ENCODE results near the gene LRRC40. TPM values are rescaled to one million over a fixed set of nuclear protein-coding genes. Genes with fewer than 3 reads are reported as not detected.

Gene LRRC40
- total RNA-seq, 1 donor from 2014 or later: 16.7 TPM

- no peaks in the 10 kb centered on the region for H3K27me3 Mint-ChIP-seq
- H3K4me3 Mint-ChIP-seq: no peak overlapping the region
- intact Hi-C loops (cut with micrococcal nuclease): no loop called here
- ATAC-seq (ENCODE audit: low read depth) (no peak), DNase-seq (no peak)
- ChIA-PET POLR2A (no interaction called here), CTCF (no interaction called here)
- peaks cover 42% of the 10 kb centered on the region for H3K36me3 Mint-ChIP-seq (ENCODE audit: low read depth)
- H3K27ac Mint-ChIP-seq: no peak overlapping the region
- no peak for TF ChIP-seq CTCF (IDR thresholded peaks at IDR 0.05)
- no peaks in the 10 kb centered on the region for H3K4me1 Mint-ChIP-seq
- no peaks in the 10 kb centered on the region for H3K9me3 Mint-ChIP-seq
These were observed 51.6 kb downstream of the LRRC40 start for GRCh38 chr1:70153739-70154138.

- Mint-ChIP-seq H3K27ac (no peak overlapping the region), H3K36me3 (ENCODE audit: low read depth) (peaks cover 55% of the 10 kb centered on the region), H3K4me3 (no peak overlapping the region), H3K4me1 (no peaks in the 10 kb centered on the region), H3K9me3 (no peaks in the 10 kb centered on the region), H3K27me3 (no peaks in the 10 kb centered on the region)
- DNase-seq (no peak), ATAC-seq (ENCODE audit: low read depth) (no peak)
- intact Hi-C loops (cut with micrococcal nuclease): no loop called here
- ChIA-PET CTCF (no interaction called here), POLR2A (no interaction called here)
- TF ChIP-seq CTCF (IDR thresholded peaks at IDR 0.05): no peak
These were observed 54.9 kb downstream of the LRRC40 start for GRCh38 chr1:70150444-70150843.

- Mint-ChIP-seq H3K27ac (no peak overlapping the region), H3K4me3 (no peak overlapping the region), H3K27me3 (no peaks in the 10 kb centered on the region), H3K36me3 (ENCODE audit: low read depth) (peaks cover 36% of the 10 kb centered on the region), H3K4me1 (no peaks in the 10 kb centered on the region), H3K9me3 (no peaks in the 10 kb centered on the region)
- intact Hi-C loops (cut with micrococcal nuclease): no loop called here
- ChIA-PET CTCF (no interaction called here), POLR2A (no interaction called here)
- DNase-seq (no peak), ATAC-seq (ENCODE audit: low read depth) (no peak)
- TF ChIP-seq CTCF (IDR thresholded peaks at IDR 0.05): no peak
These were observed 58.9 kb downstream of the LRRC40 start for GRCh38 chr1:70146488-70146887.

GRCh38 chr1:70143048-70143659, 62.2 kb downstream of the LRRC40 start:
- intact Hi-C loops (cut with micrococcal nuclease): no loop called here
- Mint-ChIP-seq H3K27ac (no peak overlapping the region), H3K27me3 (no peaks in the 10 kb centered on the region), H3K9me3 (no peaks in the 10 kb centered on the region), H3K4me1 (no peaks in the 10 kb centered on the region), H3K36me3 (ENCODE audit: low read depth) (peaks cover 17% of the 10 kb centered on the region), H3K4me3 (no peak overlapping the region)
- CTCF ChIA-PET: no interaction called here
- DNase-seq (no peak), ATAC-seq (ENCODE audit: low read depth) (no peak)
- POLR2A ChIA-PET: no interaction called here
- no peak for TF ChIP-seq CTCF (IDR thresholded peaks at IDR 0.05)

GRCh38 chr1:70142075-70142474, 63.3 kb downstream of the LRRC40 start:
- H3K4me1 Mint-ChIP-seq: no peaks in the 10 kb centered on the region
- intact Hi-C loops (cut with micrococcal nuclease): no loop called here
- ChIA-PET POLR2A (no interaction called here), CTCF (interaction anchor here (0.6 kb wide), 1 partner anchor 9 kb away, joined by 3 read pairs; no protein-coding TSS in a partner anchor)
- TF ChIP-seq CTCF (IDR thresholded peaks at IDR 0.05): no peak
- H3K27me3 Mint-ChIP-seq: no peaks in the 10 kb centered on the region
- H3K27ac Mint-ChIP-seq: no peak overlapping the region
- no peaks in the 10 kb centered on the region for H3K9me3 Mint-ChIP-seq
- no peak overlapping the region for H3K4me3 Mint-ChIP-seq
- peaks cover 6% of the 10 kb centered on the region for H3K36me3 Mint-ChIP-seq (ENCODE audit: low read depth)
- DNase-seq: no peak
- ATAC-seq (ENCODE audit: low read depth): no peak
